ENCODE data around the gene TXNL4B.

GRCh38 chr16:72105978-72106377 is 12.6 kb upstream of the TXNL4B start:
- TF ChIP-seq CTCF (IDR thresholded peaks at IDR 0.05): no peak
- no peak for TF ChIP-seq EZH2 (IDR thresholded peaks at IDR 0.05; ENCODE audit: borderline replicate concordance, insufficient read depth, low read depth, low read length, poor library complexity, severe bottlenecking)
